ENCODE measurements around the gene CLNK. TPM values are rescaled to one million over a fixed set of nuclear protein-coding genes. Genes with fewer than 3 reads are reported as not detected.

The CLNK gene
- total and polyA plus RNA-seq, 4 donors = under 0.01 to 0.01 (median under 0.01) TPM; not detected in 1

GRCh38 chr4:10599574-10599973, 85.0 kb downstream of the CLNK start:
- Histone ChIP-seq H3K4me1 (ENCODE audit: control insufficient read depth in 4 of 4, insufficient read depth in 4 of 4, low read length in 3 of 4) (no peaks in the 10 kb centered on the region), H3K36me3 (ENCODE audit: control insufficient read depth in 4 of 4, insufficient read depth in 3 of 4, low read depth in 1 of 4, low read length in 3 of 4) (no peaks in the 10 kb centered on the region), H3K4me3 (ENCODE audit: low read depth in 1 of 3, low read length in 3 of 3) (no peak overlapping the region), H3K9ac (ENCODE audit: low read depth in 1 of 2, low read length in 2 of 2) (no peak overlapping the region), H3K9me3 (ENCODE audit: control insufficient read depth in 4 of 4, low read length in 3 of 4) (no peaks in the 10 kb centered on the region), H3K27ac (ENCODE audit: low read depth in 1 of 2, low read length in 2 of 2) (no peak overlapping the region), H3K27me3 (ENCODE audit: control insufficient read depth in 4 of 4, insufficient read depth in 4 of 4, low read length in 3 of 4) (no peaks in the 10 kb centered on the region)
- 80% methylated on average over 4 of the region's 4 CpGs for WGBS
- TF ChIP-seq CTCF (IDR thresholded peaks at IDR 0.05; ENCODE audit: low read depth, low read length, missing input control) (no peak), GABPA (IDR thresholded peaks at IDR 0.05 in 1 of 2, conservative IDR thresholded peaks at IDR 0.05 in 1 of 2) (no peak), EGR1 (IDR thresholded peaks at IDR 0.05; ENCODE audit: low read depth in 2 of 2) (no peak), SP1 (IDR thresholded peaks at IDR 0.05) (no peak), JUND (IDR thresholded peaks at IDR 0.05) (no peak), FOXA1 (IDR thresholded peaks at IDR 0.05) (no peak), ZBTB33 (IDR thresholded peaks at IDR 0.05) (no peak), TAF1 (conservative IDR thresholded peaks at IDR 0.05) (no peak), NR2F2 (IDR thresholded peaks at IDR 0.05) (no peak), MAX (IDR thresholded peaks at IDR 0.05) (no peak), REST (IDR thresholded peaks at IDR 0.05) (no peak), HNF4A (conservative IDR thresholded peaks at IDR 0.05) (no peak), HNF4G (IDR thresholded peaks at IDR 0.05) (no peak), RXRA (IDR thresholded peaks at IDR 0.05) (no peak), ATF3 (IDR thresholded peaks at IDR 0.05) (no peak), YY1 (IDR thresholded peaks at IDR 0.05) (no peak), FOXA2 (IDR thresholded peaks at IDR 0.05) (no peak), RAD21 (IDR thresholded peaks at IDR 0.05) (no peak)
- DNase-seq (ENCODE audit: low spot score) = no peak
